CD14-positive monocyte (primary cell): Measurements from ENCODE around the gene MPDZ. TPM values are rescaled to one million over a fixed set of nuclear protein-coding genes. Genes with fewer than 3 reads are reported as not detected.

Experiments
- DNase-seq, 3 donors: peaks; one replicate each; pipeline ENCODE4 v3.0.0-alpha.2; 2011 to 2022
- H2AFZ ChIP-seq: 2 replicates; pipeline ENCODE4 v1.6.0; 2012; ENCODE audit warnings: mild to moderate bottlenecking, low read depth, low read length, inconsistent platforms; ENCODE audit not compliant: insufficient read depth, poor library complexity, severe bottlenecking
- H3K27ac ChIP-seq, 2 donors: 1 replicate in 1 of 2; 2 replicates in 1 of 2; pipeline ENCODE4 v1.5.1; 2012 to 2013; ENCODE audit warnings: low read length in 2 of 2, control low read depth in 1 of 2, inconsistent platforms in 1 of 2, low read depth in 1 of 2, mild to moderate bottlenecking in 1 of 2
- H3K27me3 ChIP-seq, 2 donors: one replicate each; pipeline versions ENCODE4 v1.6.0 to v1.6.1; 2011 to 2013; ENCODE audit warnings: low read length in 2 of 2; ENCODE audit not compliant: control insufficient read depth in 2 of 2, insufficient read depth in 2 of 2
- H3K36me3 ChIP-seq, 2 donors: replicated peaks in 1 of 2; 1 replicate in 1 of 2; 2 replicates in 1 of 2; pipeline versions ENCODE4 v1.5.1 to v1.6.1; 2012 to 2013; ENCODE audit warnings: low read length in 2 of 2, control low read depth in 1 of 2, inconsistent platforms in 1 of 2, mild to moderate bottlenecking in 1 of 2; ENCODE audit not compliant: insufficient read depth in 2 of 2, control insufficient read depth in 1 of 2
- H3K4me1 ChIP-seq, 2 donors: 1 replicate in 1 of 2; 2 replicates in 1 of 2; pipeline versions ENCODE4 v1.5.1 to v1.6.1; 2012 to 2013; ENCODE audit warnings: low read length in 2 of 2, control low read depth in 1 of 2, inconsistent platforms in 1 of 2, mild to moderate bottlenecking in 1 of 2, moderate library complexity in 1 of 2; ENCODE audit not compliant: insufficient read depth in 2 of 2, control insufficient read depth in 1 of 2
- H3K4me2 ChIP-seq: replicated peaks from 2 replicates; pipeline ENCODE3; 2012; ENCODE audit warnings: low read length, moderate library complexity, mild to moderate bottlenecking; ENCODE audit not compliant: poor library complexity, severe bottlenecking; ENCODE audit errors: extremely low read depth
- H3K4me3 ChIP-seq, 3 experiments: fragments of 200-600 bp in 1 of 3; sonication (generic) in 1 of 3; replicated peaks in 1 of 3; 1 replicate in 2 of 3; 2 replicates in 1 of 3; pipeline ENCODE4 v1.5.1; 2011 to 2013; ENCODE audit warnings: low read length in 3 of 3, mild to moderate bottlenecking in 3 of 3, control low read depth in 2 of 3, low read depth in 2 of 3, inconsistent platforms in 1 of 3, moderate library complexity in 1 of 3
- H3K79me2 ChIP-seq: 2 replicates; pipeline ENCODE4 v1.6.0; 2012; ENCODE audit warnings: mild to moderate bottlenecking, control low read depth, inconsistent platforms, low read length, moderate library complexity; ENCODE audit not compliant: insufficient read depth
- H3K9ac ChIP-seq: 2 replicates; pipeline ENCODE4 v1.6.0; 2017; ENCODE audit warnings: low read length, mild to moderate bottlenecking; ENCODE audit not compliant: insufficient read depth, poor library complexity, severe bottlenecking
- H3K9me3 ChIP-seq, 2 donors: replicated peaks in 1 of 2; 1 replicate in 1 of 2; 2 replicates in 1 of 2; pipeline versions ENCODE4 v1.5.1 to v1.6.1; 2012 to 2013; ENCODE audit warnings: low read length in 2 of 2, control low read depth in 1 of 2; ENCODE audit not compliant: control insufficient read depth in 1 of 2, insufficient read depth in 1 of 2
- H4K20me1 ChIP-seq: 2 replicates; pipeline ENCODE4 v1.6.0; 2012; ENCODE audit warnings: mild to moderate bottlenecking, low read length, control low read depth, moderate library complexity; ENCODE audit not compliant: insufficient read depth
- H3K27ac Mint-ChIP-seq, 7 donors: one replicate each; pipeline ENCODE4 v1.8.0; 2020; ENCODE audit warnings: mild to moderate bottlenecking in 7 of 7, mixed read lengths in 7 of 7, moderate library complexity in 6 of 7, inconsistent platforms in 2 of 7
- H3K27me3 Mint-ChIP-seq, 3 donors: one replicate each; pipeline ENCODE4 v1.8.0; 2021 to 2022; ENCODE audit warnings: low read depth in 3 of 3, mild to moderate bottlenecking in 3 of 3, mixed read lengths in 3 of 3, moderate library complexity in 3 of 3, inconsistent platforms in 1 of 3
- H3K36me3 Mint-ChIP-seq, 2 donors: one replicate each; pipeline ENCODE4 v1.8.0; 2020; ENCODE audit warnings: mixed read lengths in 2 of 2, inconsistent platforms in 1 of 2, mild to moderate bottlenecking in 1 of 2
- H3K4me1 Mint-ChIP-seq: one replicate; pipeline ENCODE4 v1.8.0; 2020; ENCODE audit warnings: mild to moderate bottlenecking, mixed read lengths
- H3K4me3 Mint-ChIP-seq, 2 donors: one replicate each; pipeline ENCODE4 v1.8.0; 2020; ENCODE audit warnings: mild to moderate bottlenecking in 2 of 2, mixed read lengths in 2 of 2, moderate library complexity in 1 of 2
- H3K9me3 Mint-ChIP-seq, 7 donors: one replicate each; pipeline ENCODE4 v1.8.0; 2020 to 2022; ENCODE audit warnings: mixed read lengths in 7 of 7, mild to moderate bottlenecking in 6 of 7, moderate library complexity in 6 of 7, inconsistent platforms in 2 of 7
- CTCF ChIP-seq: fragments of 200-600 bp; IDR thresholded peaks from one replicate; pipeline ENCODE4 v1.8.0; 2022; ENCODE audit warnings: antibody characterized with exemption, mild to moderate bottlenecking
- WGBS: methylation state at CpG from one replicate; pipeline ENCODE4 v1.1.5; 2013; ENCODE audit warnings: missing lambda C conversion rate; ENCODE audit not compliant: insufficient coverage; 5-methylcytosine and 5-hydroxymethylcytosine counted together
- intact Hi-C, 2 donors: fragments of 100-400 bp; cut with micrococcal nuclease; formaldehyde crosslinking; loops; one replicate each; pipeline versions ENCODE4 v1.15.0 to v1.15.1; 2023
- polyA plus RNA-seq, 3 donors: library from polyadenylated mRNA; depleted of rRNA in 1 of 3; unstranded in 2 of 3; stranded (reverse) in 1 of 3; fragments of 300-500 nt in 2 of 3; fragments of >200 nt in 1 of 3; fragmentation: Illumina TruSeq in 2 of 3; gene quantifications; 1 replicate in 2 of 3; 2 replicates in 1 of 3; pipeline ENCODE4 v1.2.3, GENCODE V29; 2012 to 2021

Gene MPDZ
- polyA plus RNA-seq, 3 donors, result not detected

- Histone ChIP-seq H3K36me3 (no peaks in the 10 kb centered on the region), H3K4me3 (no peak overlapping the region), H3K79me2 (no peaks in the 10 kb centered on the region), H3K27me3 (no peaks in the 10 kb centered on the region), H3K9me3 (no peaks in the 10 kb centered on the region), H3K4me1 (no peaks in the 10 kb centered on the region), H3K9ac (no peak overlapping the region), H3K27ac (no peak overlapping the region), H2AFZ (no peak overlapping the region), H4K20me1 (no peaks in the 10 kb centered on the region), H3K4me2 (no peak overlapping the region)
- 100% methylated on average over 1 of the region's 7 CpGs for whole genome bisulfite sequencing
- DNase-seq, result no peak
- Mint-ChIP-seq H3K9me3 (no peaks in the 10 kb centered on the region), H3K4me3 (no peak overlapping the region), H3K27me3 (no peaks in the 10 kb centered on the region), H3K4me1 (no peaks in the 10 kb centered on the region), H3K36me3 (no peaks in the 10 kb centered on the region), H3K27ac (no peak overlapping the region)
- intact Hi-C loops, result no loop called here
- no peak for TF ChIP-seq CTCF
Observed at GRCh38 chr9:13165236-13165945, 114.1 kb downstream of the MPDZ start.

DNA sequence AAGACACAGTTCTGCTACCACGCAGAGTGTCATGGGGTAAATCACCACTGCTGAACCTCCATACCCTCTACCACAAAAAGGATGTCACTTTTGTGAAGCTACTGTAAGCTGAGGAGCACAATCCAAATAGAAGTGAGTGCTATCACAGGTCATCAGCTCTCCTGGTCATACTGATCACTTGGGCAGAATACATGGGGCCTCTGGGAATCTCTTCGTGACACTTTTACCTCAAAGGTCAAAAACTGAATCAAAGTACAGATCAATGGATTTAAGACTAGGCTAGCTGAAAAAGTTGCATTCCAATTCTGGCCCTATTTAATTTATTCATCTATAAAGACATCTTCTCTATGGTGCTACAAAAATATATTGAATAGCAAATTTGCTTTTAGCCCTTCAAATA, 115.5 kb downstream of the MPDZ start:
- no peaks in the 10 kb centered on the region for H3K27me3 Mint-ChIP-seq
- H3K36me3 Mint-ChIP-seq, result no peaks in the 10 kb centered on the region
- no peak for DNase-seq
- Histone ChIP-seq H4K20me1 (no peaks in the 10 kb centered on the region), H3K9me3 (no peaks in the 10 kb centered on the region), H3K36me3 (no peaks in the 10 kb centered on the region), H3K4me3 (no peak overlapping the region), H3K9ac (no peak overlapping the region), H3K4me2 (no peak overlapping the region), H3K27ac (no peak overlapping the region), H2AFZ (no peak overlapping the region), H3K27me3 (no peaks in the 10 kb centered on the region), H3K79me2 (no peaks in the 10 kb centered on the region), H3K4me1 (no peaks in the 10 kb centered on the region)
- no peaks in the 10 kb centered on the region for H3K4me1 Mint-ChIP-seq
- no peak overlapping the region for H3K4me3 Mint-ChIP-seq
- no peak overlapping the region for H3K27ac Mint-ChIP-seq
- WGBS, result no CpG with 5 or more reads among the region's 2 CpGs
- intact Hi-C loops, result no loop called here
- H3K9me3 Mint-ChIP-seq, result no peaks in the 10 kb centered on the region
- TF ChIP-seq CTCF, result no peak
